ENCODE results near the gene ADTRP.

DNA sequence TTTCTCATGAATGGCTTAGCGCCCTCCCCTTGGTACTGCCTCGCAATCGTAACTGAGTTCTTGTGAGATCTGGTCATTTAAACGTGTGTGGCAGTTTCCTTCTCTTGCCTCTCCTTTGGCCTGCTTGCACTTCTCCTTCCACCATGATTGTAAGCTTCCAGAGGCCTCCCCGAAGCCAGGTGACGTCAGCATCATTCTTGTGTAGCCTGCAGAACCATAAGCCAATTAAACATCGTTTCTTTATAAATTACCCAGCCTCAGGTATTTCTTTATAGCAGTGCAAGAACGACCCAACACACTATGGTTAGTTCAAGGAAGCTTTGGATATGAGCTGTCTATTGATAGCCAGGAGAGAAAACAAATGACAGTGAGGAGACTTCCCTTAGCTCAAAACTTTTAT is 29.5 kb upstream of the ADTRP start:
- TF ChIP-seq, protein P1, sequence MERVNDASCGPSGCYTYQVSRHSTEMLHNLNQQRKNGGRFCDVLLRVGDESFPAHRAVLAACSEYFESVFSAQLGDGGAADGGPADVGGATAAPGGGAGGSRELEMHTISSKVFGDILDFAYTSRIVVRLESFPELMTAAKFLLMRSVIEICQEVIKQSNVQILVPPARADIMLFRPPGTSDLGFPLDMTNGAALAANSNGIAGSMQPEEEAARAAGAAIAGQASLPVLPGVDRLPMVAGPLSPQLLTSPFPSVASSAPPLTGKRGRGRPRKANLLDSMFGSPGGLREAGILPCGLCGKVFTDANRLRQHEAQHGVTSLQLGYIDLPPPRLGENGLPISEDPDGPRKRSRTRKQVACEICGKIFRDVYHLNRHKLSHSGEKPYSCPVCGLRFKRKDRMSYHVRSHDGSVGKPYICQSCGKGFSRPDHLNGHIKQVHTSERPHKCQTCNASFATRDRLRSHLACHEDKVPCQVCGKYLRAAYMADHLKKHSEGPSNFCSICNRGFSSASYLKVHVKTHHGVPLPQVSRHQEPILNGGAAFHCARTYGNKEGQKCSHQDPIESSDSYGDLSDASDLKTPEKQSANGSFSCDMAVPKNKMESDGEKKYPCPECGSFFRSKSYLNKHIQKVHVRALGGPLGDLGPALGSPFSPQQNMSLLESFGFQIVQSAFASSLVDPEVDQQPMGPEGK (CRISPR knock-in tag; IDR thresholded peaks at IDR 0.05; ENCODE audit: borderline replicate concordance) = no peak
- TF ChIP-seq ZNF565 (CRISPR knock-in tag; conservative IDR thresholded peaks at IDR 0.05; ENCODE audit: low read depth) = no peak
- TF ChIP-seq ISL1 (CRISPR knock-in tag; IDR thresholded peaks at IDR 0.05) = no peak

All from SK-N-SH treated with all-trans-retinoic acid at 6 μM for 48 hours (cell line).